ENCODE measurements around the gene P2RX1. TPM values are rescaled to one million over a fixed set of nuclear protein-coding genes. Genes with fewer than 3 reads are reported as not detected.

P2RX1 gene
- total and polyA plus RNA-seq, 12 donors = 0.27 to 2.6 (median 0.49) TPM

GRCh38 chr17:3894188-3894587, 22.1 kb downstream of the P2RX1 start:
- no peak for ATAC-seq
- intact Hi-C loops (cut with DNase I) = no loop called here
- no peaks in the 10 kb centered on the region for H3K9me3 ChIP-seq
- H3K27me3 ChIP-seq = no peaks in the 10 kb centered on the region
- peaks cover 0 to 5% (median 0%) of the 10 kb centered on the region in 9 donors for H3K36me3 ChIP-seq
- WGBS, 2 donors = 69 to 75% methylated on average over 5 of the region's 5 CpGs
- no peak for DNase-seq
- peaks cover 23 to 70% (median 59%) of the 10 kb centered on the region in 9 donors for H3K4me1 ChIP-seq
- peak overlapping the region; percentile 47 to 91 (median 84) for H3K27ac ChIP-seq
- no peak overlapping the region for H3K4me3 ChIP-seq
- TF ChIP-seq CTCF (IDR thresholded peaks at IDR 0.05) = no peak

DNA sequence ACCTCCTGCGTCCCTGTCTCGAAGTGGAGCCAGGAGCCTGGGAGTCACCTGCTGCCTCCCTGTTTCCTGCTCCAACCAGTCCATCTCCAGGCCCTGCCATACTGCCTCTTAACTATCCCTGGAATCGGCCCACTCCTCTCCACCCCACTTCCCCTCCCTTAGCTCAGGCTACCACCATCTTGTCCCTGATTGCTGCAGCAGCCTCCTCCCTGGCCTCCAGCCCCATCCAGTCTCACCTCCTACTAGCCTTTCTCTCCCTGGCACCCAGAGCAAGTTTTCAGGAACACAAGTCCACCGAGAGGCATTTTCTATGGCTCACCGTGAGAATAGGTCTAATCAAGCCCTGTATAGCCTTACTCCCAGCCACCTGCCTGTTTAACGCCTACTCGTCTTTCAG, 22.5 kb downstream of the P2RX1 start:
- peaks cover 0 to 5% (median 0%) of the 10 kb centered on the region in 9 donors for H3K36me3 ChIP-seq
- H3K27ac ChIP-seq = peak overlapping the region in 9 of 10 donors; percentile 79 to 91 (median 85)
- no peaks in the 10 kb centered on the region for H3K9me3 ChIP-seq
- no peaks in the 10 kb centered on the region for H3K27me3 ChIP-seq
- ATAC-seq = no peak
- no peak for DNase-seq
- peak overlapping the region in 9 of 10 donors; percentile 69 to 94 (median 78) for H3K4me3 ChIP-seq
- intact Hi-C loops (cut with DNase I) = no loop called here
- 73 to 76% methylated on average over 7 of the region's 7 CpGs for WGBS, 2 donors
- peaks cover 23 to 75% (median 63%) of the 10 kb centered on the region in 9 donors for H3K4me1 ChIP-seq
- no peak for TF ChIP-seq CTCF (IDR thresholded peaks at IDR 0.05)

DNA sequence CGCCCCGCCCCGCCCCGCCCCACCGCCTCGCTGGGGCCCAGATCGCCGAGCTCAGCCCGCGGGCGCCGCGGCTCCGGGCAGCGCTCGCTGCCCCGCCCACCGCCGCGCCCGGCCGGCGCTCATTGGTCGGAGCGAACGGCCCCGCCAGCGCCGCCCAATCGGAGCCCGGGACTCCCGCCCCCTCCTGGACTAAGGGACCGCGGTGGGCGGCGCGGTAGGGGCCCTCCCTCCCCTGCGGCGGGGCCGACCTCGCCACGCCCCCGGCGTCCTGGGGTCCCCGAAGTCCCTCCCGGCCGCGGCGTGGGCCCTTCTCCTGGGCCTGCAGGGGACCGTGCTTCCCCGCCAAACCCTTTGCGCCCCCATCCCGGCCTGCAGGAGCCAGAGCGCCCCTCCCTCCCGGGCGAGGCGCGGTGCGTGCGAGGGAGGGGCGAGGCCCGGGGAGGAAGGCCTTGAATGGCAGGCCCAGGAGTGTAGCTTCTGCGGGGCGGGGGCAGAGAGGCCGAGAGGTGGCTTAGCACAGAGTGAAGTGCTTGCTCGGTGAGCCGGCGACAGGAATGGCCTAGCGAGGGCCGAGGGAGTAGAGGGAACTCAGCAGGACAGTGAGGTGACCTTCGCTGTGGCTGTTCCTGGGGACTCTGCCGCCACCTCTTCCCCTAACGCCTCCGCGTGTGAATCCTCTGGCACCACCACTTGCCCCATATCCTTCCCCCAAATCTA, 23.1 kb downstream of the P2RX1 start, which contains the start of gene CAMKK1:
Gene CAMKK1, minus strand, starts transcription at position 51 of the 717 bp plus-strand sequence. CDS start 7,366 bp downstream, outside the sequence.
- no peaks in the 10 kb centered on the region for H3K27me3 ChIP-seq
- no peaks in the 10 kb centered on the region for H3K36me3 ChIP-seq
- H3K4me3 ChIP-seq = peak within 1 kb of the TSS; percentile 69 to 94 (median 78)
- DNase-seq = peak; percentile 90 to 91
- peak in 4 of 9 donors; percentile 14 to 28 (median 18) for TF ChIP-seq CTCF (IDR thresholded peaks at IDR 0.05)
- no peaks in the 10 kb centered on the region for H3K9me3 ChIP-seq
- ATAC-seq = peak; percentile 74 to 90 (median 82)
- H3K4me1 ChIP-seq = peaks cover 24 to 80% (median 68%) of the 10 kb centered on the region in 9 donors
- WGBS, 2 donors = 3 to 4% methylated on average over 59 to 74 of the region's 75 CpGs
- intact Hi-C loops (cut with DNase I) = no loop called here
- H3K27ac ChIP-seq = peak within 1 kb of the TSS in 9 of 10 donors; percentile 79 to 91 (median 85)

- 1% methylated on average over 75 to 96 of the region's 96 CpGs for WGBS, 2 donors
- intact Hi-C loops (cut with DNase I) = no loop called here
- Histone ChIP-seq H3K36me3 (no peaks in the 10 kb centered on the region), H3K9me3 (no peaks in the 10 kb centered on the region), H3K27ac (peak overlapping the region in 9 of 10 donors; percentile 55 to 89 (median 76)), H3K4me1 (peaks cover 27 to 88% (median 76%) of the 10 kb centered on the region in 9 donors), H3K27me3 (no peaks in the 10 kb centered on the region), H3K4me3 (peak overlapping the region; percentile 69 to 94 (median 78))
- peak in 1 of 9 donors; percentile 11 for TF ChIP-seq CTCF (IDR thresholded peaks at IDR 0.05)
- ATAC-seq (peak; percentile 14 to 51 (median 28)), DNase-seq (peak; percentile 71 to 80)
Measured at GRCh38 chr17:3892095-3892998, 23.9 kb downstream of the P2RX1 start.
